Measurements from ENCODE around the gene SPRR1B.

- TF ChIP-seq CTCF (conservative IDR thresholded peaks at IDR 0.05) (no peak), ZFX (IDR thresholded peaks at IDR 0.05) (no peak)
Observed at GRCh38 chr1:152983743-152984142, 47.3 kb upstream of the SPRR1B start, which contains the start of gene SPRR1A.

All from C4-2B (cell line).